CD4-positive, alpha-beta T cell treated with Interleukin-17A for 4 hours (primary cell): Measurements from ENCODE around the gene KIDINS220.

Experiments used
- DNase-seq: peaks from one replicate; pipeline ENCODE4 v3.0.0-alpha.2; 2020; ENCODE audit warnings: mixed read lengths

Gene KIDINS220

GRCh38 chr2:8802741-8803140, 34.7 kb downstream of the KIDINS220 start:
- no peak for DNase-seq

- DNase-seq = no peak
Observed at GRCh38 chr2:8800821-8801220, 36.6 kb downstream of the KIDINS220 start.

GRCh38 chr2:8800218-8800617, 37.2 kb downstream of the KIDINS220 start:
- no peak for DNase-seq

GRCh38 chr2:8799004-8799403, 38.4 kb downstream of the KIDINS220 start:
- no peak for DNase-seq

GRCh38 chr2:8798393-8798792, 39.0 kb downstream of the KIDINS220 start:
- no peak for DNase-seq

GRCh38 chr2:8797682-8798081, 39.7 kb downstream of the KIDINS220 start:
- DNase-seq = no peak

- no peak for DNase-seq
Observed at GRCh38 chr2:8796878-8797550, 40.4 kb downstream of the KIDINS220 start.

GRCh38 chr2:8796315-8796848, 41.0 kb downstream of the KIDINS220 start:
- no peak for DNase-seq

GRCh38 chr2:8794923-8795825, 42.2 kb downstream of the KIDINS220 start:
- DNase-seq = no peak

GRCh38 chr2:8790739-8791162, 46.7 kb downstream of the KIDINS220 start:
- DNase-seq = no peak

GRCh38 chr2:8786463-8786862, 51.0 kb downstream of the KIDINS220 start:
- no peak for DNase-seq

- no peak for DNase-seq
Observed at GRCh38 chr2:8779795-8780671, 57.4 kb downstream of the KIDINS220 start.

- no peak for DNase-seq
Observed at GRCh38 chr2:8774371-8774770, 63.0 kb downstream of the KIDINS220 start.

- DNase-seq = no peak
Observed at GRCh38 chr2:8767324-8767723, 70.1 kb downstream of the KIDINS220 start.

GRCh38 chr2:8761529-8762164, 75.8 kb downstream of the KIDINS220 start:
- DNase-seq = no peak

- no peak for DNase-seq
Observed at GRCh38 chr2:8756716-8757115, 80.7 kb downstream of the KIDINS220 start.

- no peak for DNase-seq
Observed at GRCh38 chr2:8756230-8756629, 81.2 kb downstream of the KIDINS220 start.

GRCh38 chr2:8754106-8754776, 83.2 kb downstream of the KIDINS220 start:
- no peak for DNase-seq

- no peak for DNase-seq
Observed at GRCh38 chr2:8753609-8754008, 83.8 kb downstream of the KIDINS220 start.

GRCh38 chr2:8752385-8752784, 85.0 kb downstream of the KIDINS220 start:
- no peak for DNase-seq

GRCh38 chr2:8750221-8750620, 87.2 kb downstream of the KIDINS220 start:
- DNase-seq = no peak

- DNase-seq = no peak
Observed at GRCh38 chr2:8743261-8743660, 94.2 kb downstream of the KIDINS220 start.
